GM21529 (cell line): ENCODE results near the gene HOXB2.

Experiments used
- ATAC-seq: cut with Tn5 transposase; IDR thresholded peaks from one replicate; pipeline ENCODE4 v1.9.1; 2021; ENCODE audit not compliant: unreplicated experiment

The HOXB2 gene

GRCh38 chr17:48553826-48554225 lies 8.9 kb upstream of the HOXB2 start:
- no peak for ATAC-seq

DNA sequence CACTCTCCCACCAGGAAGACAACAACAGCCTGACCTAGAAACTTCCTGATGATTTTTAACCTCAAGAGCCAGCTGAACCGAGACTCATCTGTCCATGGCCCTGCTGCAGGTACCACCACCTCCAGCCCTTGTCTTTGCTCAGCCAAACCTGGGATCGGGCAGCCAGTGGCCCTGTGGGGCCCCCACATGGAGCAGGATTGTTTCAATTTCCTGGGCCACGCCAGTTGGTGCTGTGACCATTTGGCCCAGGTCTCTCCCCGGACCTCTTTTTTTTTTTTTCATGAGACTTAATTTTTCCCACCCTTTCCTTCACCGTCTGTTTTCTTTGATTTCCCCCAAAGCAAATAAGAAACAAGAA lies 8.3 kb upstream of the HOXB2 start:
- no peak for ATAC-seq

GRCh38 chr17:48552466-48553189 lies 7.7 kb upstream of the HOXB2 start:
- ATAC-seq = no peak

- ATAC-seq = no peak
Observed at GRCh38 chr17:48551596-48552465, 6.9 kb upstream of the HOXB2 start.

DNA sequence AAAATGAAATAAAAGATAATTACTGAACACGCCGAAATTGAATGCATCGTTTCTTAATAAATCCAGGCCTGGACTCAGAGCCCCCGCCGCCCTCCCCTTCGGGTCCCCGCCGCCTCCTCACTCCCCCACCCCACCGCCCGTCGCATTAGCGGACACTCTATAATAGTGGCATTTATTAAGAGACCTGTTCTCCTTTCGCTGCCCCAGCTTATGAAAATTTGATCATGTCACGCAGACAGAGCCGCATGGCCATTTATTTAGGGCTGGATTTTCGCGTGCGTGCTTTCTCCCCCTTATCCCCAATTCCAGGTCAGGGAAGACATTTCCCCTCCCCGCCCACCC lies 6.3 kb upstream of the HOXB2 start:
- no peak for ATAC-seq

DNA sequence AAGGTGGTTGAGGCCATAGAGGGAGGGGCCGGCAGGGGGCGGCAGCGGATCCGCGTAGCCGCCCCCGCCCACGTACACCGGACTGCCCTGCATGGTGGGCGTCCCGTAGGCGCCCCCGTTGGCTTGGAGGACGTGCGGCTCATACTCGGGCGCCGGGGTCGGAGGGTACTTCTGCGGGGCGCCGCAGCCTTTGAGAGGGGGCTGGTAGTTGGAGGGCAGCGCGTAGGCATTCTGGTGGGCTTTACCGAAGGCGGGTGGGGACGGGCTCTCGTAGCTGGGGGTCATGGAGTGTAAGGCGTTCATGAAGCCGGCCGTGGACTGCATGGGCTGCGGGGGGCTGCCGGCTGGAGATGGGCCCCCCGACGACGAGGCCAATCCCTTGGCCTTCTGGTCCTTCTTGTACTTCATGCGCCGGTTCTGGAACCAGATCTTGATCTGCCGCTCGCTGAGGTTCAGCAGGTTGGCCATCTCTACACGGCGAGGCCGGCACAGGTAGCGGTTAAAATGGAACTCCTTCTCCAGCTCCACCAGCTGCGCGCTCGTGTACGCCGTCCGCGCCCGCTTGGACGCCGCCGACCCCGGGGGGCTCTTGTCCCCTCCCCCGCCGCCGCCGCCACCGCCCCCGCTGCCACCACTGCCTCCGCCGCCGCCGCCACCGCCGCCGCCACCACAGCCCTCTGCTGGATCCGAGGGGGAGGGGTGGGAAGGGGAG lies 5.7 kb upstream of the HOXB2 start:
- no peak for ATAC-seq

GRCh38 chr17:48549914-48550501 lies 5.1 kb upstream of the HOXB2 start:
- no peak for ATAC-seq

GRCh38 chr17:48549281-48549630 lies 4.3 kb upstream of the HOXB2 start:
- ATAC-seq = no peak

GRCh38 chr17:48548523-48549280 lies 3.8 kb upstream of the HOXB2 start:
- no peak for ATAC-seq

- no peak for ATAC-seq
Observed at GRCh38 chr17:48547808-48548522, 3.1 kb upstream of the HOXB2 start.

- no peak for ATAC-seq
Observed at GRCh38 chr17:48546924-48547807, 2.3 kb upstream of the HOXB2 start.

GRCh38 chr17:48546137-48546923 lies 1.4 kb upstream of the HOXB2 start:
- ATAC-seq = no peak

DNA sequence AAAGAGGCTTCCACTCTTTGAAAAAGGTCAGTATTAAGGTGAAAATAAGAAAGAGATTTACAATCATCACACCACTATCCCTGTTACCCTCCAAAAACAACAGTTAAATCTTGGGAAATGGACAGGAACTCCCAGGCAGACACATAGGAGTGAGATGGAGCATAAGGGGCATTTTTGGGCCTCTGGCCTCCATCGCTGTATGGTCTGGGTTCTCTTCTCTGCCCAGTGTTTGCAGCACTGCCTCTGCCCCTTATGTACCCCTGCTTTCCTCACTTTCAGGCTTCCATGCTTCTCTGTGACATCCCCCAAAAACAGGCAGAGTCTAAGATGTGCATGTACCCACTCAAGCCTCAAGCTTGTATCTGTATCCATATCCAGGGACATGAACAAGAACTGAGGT lies 630 bp upstream of the HOXB2 start:
- ATAC-seq = no peak

- ATAC-seq = no peak
Observed at GRCh38 chr17:48544349-48545021, 424 bp downstream of the HOXB2 start.

DNA sequence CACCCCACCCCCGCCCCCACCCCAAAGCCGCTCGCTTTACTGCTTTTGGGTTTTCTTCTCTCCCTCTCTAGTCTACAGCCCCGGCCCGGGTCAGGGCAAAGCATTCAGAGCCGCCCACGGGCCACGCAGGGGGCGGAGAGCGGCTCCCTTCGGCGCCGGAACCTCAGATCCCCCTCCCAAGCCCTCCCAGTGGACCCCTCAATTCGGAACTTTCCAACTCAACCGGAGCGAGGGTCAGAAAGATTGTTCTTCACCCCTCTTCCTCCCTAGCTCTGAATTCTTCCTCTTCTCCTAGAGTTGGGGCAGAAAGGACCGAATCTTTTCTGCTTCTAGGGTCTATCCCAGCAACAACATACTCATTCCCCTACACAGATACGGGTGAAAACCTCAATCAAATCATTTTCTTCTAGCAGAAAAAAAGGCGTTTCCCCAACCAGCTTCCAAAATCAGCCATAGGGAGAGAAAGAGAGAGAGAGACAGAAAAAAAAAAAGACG lies 1.0 kb downstream of the HOXB2 start:
- no peak for ATAC-seq

DNA sequence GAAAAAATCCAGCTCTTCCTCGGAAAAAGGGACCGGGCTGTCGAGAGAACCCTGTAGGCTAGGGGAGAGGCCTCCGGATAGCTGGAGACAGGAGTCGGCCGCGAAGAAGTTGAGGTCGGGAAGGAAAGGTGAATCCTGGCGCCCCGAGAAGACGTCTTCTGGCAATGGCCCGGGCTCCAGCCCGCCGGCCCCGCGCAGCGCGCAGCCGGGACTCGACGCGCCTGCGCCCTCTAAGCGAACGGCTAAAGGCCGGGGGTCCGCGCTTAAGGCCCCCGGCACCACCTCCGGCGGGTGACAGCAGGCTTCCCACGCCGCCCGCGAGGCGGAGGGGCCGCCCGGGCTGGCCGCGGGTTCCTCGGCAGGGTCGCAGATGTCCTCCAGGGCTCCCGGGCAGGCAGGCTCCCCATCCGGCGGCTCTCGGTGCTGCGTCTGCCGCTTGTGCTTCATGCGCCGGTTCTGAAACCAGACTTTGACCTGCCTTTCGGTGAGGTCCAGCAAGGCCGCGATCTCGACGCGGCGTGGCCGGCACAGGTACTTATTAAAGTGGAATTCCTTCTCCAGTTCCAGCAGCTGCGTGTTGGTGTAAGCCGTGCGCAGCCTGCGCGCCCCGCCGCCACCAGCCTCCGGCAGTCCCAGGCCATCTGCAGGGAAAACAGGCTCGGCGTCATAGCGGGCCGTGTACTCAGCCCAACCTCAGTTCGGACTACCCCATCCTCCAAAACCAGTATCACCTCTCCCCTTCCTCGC lies 1.6 kb downstream of the HOXB2 start:
- ATAC-seq = no peak

DNA sequence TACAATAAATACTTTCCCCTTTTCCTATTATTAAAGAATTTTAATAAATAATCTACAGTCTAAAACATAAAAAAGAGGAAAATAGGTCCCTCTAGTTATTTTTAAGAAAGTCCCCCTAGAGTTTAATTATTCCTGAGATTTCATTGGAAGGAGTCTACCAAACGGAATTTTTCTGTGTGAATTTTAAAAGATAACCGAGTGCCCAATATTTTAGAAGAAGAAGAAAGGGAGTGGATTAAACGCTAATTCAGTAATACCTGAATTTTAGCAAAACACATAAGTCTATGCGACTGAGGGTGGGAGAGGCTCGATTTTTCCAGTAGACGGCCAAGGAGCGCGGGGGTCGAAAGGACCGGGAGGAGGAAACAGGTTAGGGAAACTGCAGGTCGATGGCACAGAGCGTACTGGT lies 2.2 kb downstream of the HOXB2 start:
- ATAC-seq = no peak
